Fibroblast of upper back skin (primary cell): ENCODE data around the gene TAGLN3.
A peak's percentile ranks its signal among the peaks of the same experiment; 100 is the strongest.

Experiments
- DNase-seq: peaks from one replicate; pipeline ENCODE4 v3.0.0-alpha.2; 2013

Gene TAGLN3

DNA sequence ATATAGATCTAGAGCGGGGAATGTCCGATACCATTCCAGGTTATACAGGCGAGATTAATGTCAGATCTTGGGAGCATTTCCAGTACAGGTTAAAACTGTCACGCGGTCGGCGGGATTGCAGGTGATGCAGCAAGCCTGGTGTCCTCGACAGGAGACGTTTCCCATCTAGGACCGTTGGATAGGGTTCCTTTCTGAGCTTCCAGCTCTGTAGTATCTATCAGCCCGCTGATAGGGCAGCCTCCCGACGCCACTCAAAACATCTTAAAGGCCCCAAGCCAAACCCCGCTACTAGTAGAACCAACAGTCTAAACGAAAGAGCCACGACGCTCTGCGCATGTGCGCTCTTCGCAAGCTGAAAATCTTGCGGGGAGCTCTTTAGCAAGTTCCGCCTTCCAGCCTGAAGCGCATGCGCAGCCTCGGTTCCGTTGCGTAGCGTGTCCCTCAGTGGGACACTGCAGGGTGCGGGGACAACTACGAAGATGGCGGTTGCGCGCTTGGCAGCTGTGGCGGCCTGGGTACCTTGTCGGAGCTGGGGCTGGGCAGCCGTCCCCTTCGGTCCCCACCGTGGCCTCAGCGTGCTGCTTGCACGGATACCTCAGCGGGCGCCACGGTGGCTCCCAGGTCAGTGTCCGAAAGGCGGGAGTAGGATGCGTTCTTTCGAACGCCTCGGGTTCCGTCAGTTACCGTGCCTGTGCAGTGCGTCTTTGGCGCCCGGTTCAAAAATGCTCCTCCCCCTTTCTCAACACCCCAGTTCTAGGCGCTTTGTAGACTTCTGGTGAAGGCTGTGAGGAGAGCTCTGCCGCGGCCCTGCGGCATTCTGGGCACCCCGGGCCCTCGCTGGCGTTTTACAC is 19.9 kb upstream of the TAGLN3 start, which contains the start of gene ABHD10:
Gene ABHD10 (plus strand): TSS at position 444 of the 851 bp plus-strand sequence. CDS start 36 bp downstream, at position 480.
- DNase-seq, result peak; percentile 98

DNA sequence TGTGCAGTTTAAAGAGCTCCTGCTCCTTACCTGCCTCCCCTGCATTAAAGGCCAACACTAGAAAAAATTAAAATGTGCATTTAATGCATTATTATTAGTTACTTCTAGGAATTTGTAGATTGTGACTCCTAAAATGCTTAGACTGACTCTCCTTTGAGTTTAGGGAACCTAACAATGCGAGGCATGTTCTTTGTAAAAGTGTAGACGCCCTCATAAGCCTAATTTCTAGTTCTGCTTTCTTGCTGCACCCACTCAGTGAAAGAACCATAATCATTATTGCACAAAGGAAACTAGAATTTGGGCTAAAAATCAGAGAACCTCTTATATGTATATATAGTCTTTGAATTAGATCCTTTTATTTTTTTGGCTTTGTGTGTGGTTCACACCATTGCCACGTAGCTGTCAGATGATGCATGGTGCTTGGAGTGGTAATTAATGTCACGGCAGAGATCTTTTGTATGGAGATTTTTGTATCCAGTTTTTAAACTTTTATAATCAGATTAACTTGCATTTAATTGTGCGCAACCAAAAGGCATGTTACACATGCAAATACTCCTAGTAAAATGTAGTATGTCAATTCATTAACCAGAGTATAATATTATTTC is 19.2 kb upstream of the TAGLN3 start:
- DNase-seq, result no peak

- no peak for DNase-seq
Observed at GRCh38 chr3:111980716-111981456, 17.8 kb upstream of the TAGLN3 start.

- DNase-seq, result no peak
Observed at GRCh38 chr3:111981457-111981763, 17.3 kb upstream of the TAGLN3 start.

- DNase-seq, result no peak
Observed at GRCh38 chr3:111984636-111985298, 14.0 kb upstream of the TAGLN3 start.

DNA sequence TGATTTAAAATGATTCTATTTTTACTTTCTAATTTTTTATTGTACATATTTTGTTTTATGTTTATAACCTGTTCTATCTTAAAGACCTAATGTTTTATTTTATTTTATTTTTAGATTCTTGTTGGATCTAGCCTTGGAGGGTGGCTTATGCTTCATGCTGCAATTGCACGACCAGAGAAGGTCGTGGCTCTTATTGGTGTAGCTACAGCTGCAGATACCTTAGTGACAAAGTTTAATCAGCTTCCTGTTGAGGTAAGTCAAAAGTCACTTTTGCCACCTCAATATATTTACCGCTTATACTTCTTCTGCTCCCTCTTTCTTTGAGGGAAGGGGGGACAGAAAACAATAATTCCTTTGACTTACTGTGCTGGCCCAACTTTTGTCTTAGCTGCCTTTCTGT is 11.9 kb upstream of the TAGLN3 start:
- no peak for DNase-seq

DNA sequence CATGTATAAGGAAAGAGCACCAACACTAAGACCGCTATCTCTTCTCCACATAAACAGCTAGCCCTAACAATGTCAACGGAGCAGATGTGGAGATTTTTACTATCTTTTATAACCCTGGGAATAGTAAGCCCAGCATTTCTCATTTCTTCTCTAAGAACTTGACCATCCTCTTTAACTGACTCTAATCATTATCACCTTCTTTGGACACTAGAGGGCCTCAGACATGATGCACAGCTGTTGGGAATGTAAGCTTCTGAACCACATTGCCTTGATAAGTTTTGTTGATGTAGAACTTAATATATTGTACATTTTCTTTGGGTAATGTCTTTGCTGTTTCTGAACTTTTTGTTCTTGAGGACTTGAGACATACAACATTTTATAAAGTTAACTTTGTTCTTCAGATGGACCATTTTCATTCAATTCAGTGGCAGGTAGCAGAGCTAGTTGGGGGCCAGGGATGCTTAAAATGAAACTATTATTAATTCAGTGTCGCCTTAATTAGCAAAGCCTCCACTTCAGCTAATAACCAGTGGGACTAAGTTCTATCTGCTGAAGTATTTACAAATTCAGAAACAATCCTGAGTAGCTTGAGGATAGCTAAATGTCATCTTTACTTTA is 9.6 kb upstream of the TAGLN3 start:
- DNase-seq, result peak; percentile 66

GRCh38 chr3:111993038-111993437 is 5.7 kb upstream of the TAGLN3 start:
- DNase-seq, result no peak

DNA sequence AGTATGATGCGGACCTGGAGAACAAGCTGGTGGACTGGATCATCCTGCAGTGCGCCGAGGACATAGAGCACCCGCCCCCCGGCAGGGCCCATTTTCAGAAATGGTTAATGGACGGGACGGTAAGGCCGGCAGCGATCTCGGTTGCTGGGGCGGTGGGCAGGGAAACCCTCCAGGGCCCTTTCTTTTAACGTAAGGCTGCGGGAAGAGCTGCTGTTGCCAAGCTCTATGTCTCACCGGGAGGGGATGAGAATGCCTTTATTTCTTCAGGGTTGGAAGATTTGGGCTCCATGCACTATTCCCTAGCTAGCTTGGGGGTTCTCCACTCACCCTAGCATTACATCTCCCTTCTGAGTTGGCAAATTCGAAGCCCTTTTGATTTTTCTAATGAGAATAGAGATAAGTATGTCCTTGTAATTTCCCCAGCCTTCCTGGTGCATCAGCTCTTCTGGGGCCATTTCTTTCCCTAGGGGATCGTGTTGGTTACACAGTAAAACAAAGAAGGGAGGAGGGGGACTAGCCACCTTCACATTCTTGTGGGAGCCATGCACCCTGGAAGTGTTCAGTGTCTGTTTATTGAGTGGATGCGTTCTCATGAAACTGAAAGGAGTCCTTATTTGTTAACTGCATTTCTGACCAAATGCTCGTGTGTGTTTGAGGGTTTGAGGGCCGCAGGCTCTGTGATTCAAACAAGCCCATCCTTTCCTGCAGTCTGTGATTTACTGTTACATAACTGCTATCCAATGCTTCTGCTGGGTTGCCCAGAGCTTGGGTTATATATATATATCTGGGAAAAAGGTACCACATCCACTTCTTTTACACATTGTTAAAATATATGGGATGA is 982 bp downstream of the TAGLN3 start:
- DNase-seq, result no peak

GRCh38 chr3:112000367-112000771 is 1.6 kb downstream of the TAGLN3 start:
- no peak for DNase-seq

GRCh38 chr3:112000966-112001365 is 2.2 kb downstream of the TAGLN3 start:
- DNase-seq, result no peak

- no peak for DNase-seq
Observed at GRCh38 chr3:112001526-112001925, 2.8 kb downstream of the TAGLN3 start.

DNA sequence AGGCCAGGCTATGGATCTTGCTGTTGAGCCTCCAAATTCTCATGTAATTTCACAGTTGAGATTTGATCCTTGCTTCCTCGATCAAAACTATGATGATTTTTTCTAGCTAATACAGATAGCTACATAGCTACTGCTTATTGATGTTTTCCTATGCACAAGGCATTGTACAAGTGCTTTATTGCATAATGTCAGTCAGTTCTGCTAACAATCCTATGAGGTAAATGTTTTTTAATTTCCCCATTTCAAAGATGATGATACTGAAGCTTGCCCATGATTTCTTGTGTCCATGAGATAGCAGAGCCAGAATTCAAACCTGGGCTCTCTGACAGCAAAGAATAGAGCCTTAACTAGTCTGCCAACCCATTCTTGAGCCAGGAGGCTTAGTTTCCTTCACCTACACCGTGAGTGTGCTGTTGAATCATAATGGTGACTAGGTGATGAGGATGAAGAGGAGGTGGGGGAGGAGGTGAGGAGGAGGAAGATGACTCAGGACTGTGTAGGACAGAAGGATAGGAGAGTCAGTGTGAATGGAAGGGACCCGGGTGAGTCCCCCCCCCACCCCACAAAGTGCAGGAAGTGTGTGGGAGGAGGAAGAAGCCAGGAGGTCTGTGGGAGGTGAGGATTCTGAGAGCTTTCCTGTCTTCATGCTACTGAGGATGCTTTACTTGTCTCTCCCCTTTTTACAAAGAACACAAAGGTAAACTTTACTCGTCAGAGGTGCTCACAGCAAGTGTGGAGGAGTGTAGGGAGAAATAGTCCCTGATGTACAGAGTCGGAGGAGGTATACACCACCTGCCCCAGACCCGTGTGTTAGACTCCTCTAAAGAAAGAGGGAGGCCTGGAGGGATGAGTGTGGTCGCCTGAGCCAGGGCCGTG is 3.6 kb downstream of the TAGLN3 start:
- DNase-seq, result peak; percentile 35

DNA sequence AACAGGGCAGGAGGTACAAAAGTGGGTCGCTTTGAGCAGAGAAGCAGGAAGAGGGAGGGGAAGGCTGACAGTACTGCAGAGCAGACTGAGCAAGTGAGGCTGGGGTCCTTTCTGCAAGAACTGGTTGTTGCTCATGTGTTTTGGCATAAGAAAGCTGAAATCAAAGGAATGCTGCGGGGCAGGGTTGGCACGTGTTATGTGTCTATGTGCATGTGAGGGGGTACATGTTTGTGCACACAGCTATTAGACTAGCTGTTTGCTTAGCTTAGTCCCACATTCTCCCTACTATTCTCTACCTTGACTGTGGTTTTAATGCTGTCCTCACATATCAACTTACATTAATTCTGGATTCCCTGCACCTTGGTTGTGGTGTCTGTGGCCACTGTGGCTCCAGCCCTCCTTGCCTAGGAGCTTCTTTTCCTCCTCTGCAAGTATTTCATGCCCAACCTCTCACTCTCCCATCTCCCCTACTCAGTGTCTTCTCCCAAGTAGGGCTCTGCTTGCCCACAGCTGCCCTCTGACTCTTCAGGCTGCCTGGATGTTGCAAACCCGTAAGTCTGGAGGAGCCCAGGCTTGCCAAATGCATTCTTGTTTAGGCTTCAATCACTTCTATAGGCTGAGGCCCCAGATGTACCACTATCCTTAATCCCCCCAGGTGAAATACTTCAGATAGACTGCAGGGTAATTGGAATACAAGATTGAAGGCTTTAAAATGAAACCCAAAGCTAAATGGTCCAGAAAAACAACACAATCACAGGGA is 4.8 kb downstream of the TAGLN3 start:
- no peak for DNase-seq

- DNase-seq, result no peak
Observed at GRCh38 chr3:112004187-112004586, 5.5 kb downstream of the TAGLN3 start.

GRCh38 chr3:112004669-112005068 is 5.9 kb downstream of the TAGLN3 start:
- no peak for DNase-seq

GRCh38 chr3:112005091-112005672 is 6.5 kb downstream of the TAGLN3 start:
- peak; percentile 58 for DNase-seq

DNA sequence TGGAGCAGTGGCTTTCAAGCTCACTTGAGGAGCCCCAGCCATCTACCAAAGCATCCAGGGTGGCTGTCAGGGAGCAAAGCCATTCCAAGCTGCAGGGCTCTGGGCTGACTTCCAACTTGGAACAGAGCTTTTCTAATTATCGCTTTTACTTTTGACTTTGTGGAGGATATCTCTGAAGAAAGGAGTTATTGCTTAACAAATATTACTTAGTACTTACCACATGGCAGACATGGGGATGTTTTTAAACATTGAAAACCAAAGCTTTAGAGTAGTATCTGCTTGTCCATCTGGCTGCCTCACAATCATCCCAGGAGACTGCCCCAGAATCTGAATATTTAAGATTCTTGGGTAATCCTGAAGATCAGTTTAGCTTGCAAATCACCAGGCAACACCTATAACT is 8.9 kb downstream of the TAGLN3 start:
- peak; percentile 83 for DNase-seq

DNA sequence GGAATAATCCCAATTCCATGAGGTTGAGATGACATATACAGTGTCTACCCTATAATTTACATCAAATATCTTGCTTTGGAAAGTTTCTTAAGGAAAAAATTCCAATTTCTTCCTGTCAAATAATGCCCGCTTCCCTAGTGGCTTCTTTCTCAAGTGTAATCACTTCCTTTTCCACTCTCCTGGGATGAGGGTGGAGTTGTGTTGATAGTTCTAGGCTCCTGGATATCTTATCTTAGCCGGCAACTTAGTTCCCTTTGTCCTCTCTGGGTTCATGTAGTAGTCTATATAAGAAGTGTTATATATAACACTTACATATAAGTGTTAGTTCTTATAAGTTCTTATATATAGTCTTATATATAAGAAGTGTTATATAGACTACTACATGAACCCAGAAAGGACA is 10.9 kb downstream of the TAGLN3 start:
- no peak for DNase-seq

GRCh38 chr3:112010636-112011035 is 11.9 kb downstream of the TAGLN3 start:
- no peak for DNase-seq
